Fibroblast of skin of abdomen (primary cell): Measurements from ENCODE around the gene RAF1.
A peak's percentile ranks its signal among the peaks of the same experiment; 100 is the strongest.
"Not testable (repeated sequence)": the region's sequence is repeated elsewhere in the genome, so short reads cannot be mapped to it uniquely, and the experiment has no call there.

Source experiments
- DNase-seq: peaks from one replicate; pipeline ENCODE4 v3.0.0-alpha.2; 2013

The RAF1 gene

DNA sequence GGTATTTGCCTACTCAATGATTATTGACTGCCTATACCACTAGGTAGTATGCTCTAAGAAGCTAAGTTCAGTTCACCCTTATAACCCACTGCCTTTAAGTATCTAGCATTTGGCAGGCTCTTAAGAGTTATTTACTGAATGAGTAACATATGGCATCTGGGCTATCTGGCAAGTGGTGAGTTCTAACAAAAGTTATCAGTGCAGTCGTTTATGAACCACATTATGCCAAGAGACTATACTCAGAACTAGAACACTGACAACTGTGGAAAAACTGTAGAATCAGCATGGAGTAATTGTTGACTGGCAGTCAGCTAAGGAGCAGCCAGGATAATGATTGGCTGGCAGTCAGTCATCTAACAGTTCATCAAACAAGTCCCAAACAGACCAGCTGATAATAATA lies 25.8 kb downstream of the RAF1 start:
- peak; percentile 45 for DNase-seq

DNA sequence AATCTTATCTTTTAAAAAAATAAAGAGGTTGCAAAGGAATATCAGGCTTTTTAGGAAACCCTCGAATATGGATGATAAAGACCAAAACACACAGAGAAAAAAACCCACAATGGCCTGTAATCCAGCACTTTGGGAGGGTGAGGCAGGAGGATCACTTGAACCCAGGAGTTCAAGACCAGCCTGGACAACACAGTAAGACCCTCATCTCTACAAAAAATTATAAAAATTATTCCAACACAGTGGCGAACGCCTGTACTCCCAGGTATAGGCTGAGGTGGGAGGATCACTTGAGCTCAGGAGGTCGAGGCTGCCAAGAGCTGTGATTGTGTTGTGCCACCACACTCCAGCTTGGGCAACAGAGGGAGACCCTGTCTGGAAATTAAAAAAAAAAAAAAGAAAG lies 30.8 kb downstream of the RAF1 start:
- no peak for DNase-seq

DNA sequence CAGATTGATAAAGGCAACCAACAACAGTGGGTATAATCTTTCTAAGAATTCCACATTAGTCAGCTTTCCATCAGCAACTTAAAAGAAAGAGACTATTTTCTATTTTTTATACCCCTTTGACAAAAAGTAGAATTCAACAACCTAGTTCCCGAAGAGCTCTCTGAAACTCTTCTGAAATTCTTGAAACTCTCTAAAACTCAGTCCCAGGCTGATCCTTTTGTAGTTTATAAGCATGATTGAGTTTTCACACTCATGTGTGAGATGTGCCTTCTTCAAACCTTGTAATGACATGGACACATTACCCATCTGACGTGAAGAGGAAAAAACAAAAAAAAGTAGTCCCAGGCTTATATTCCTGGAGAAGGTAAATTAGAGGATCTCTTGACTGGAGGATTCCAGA lies 31.4 kb downstream of the RAF1 start:
- DNase-seq: no peak

DNA sequence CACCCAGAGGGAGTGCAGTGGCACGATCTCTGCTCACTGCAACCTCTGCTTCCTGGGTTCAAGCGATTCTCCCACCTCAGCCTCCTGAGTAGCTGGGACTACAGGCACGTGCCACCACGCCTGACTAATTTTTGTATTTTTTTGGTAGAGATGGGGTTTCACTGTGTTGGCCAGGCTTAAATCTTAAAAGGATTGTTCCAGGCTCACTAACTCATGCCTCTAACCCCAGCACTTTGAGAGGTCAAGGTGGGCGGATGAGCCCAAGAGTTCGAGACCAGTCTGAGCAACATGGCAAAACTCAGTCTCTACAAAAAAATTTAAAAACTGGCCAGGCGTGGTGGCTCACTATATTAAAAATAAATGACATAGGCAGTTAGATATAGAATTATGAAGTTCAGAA lies 33.1 kb downstream of the RAF1 start:
- DNase-seq: not testable (repeated sequence)

DNA sequence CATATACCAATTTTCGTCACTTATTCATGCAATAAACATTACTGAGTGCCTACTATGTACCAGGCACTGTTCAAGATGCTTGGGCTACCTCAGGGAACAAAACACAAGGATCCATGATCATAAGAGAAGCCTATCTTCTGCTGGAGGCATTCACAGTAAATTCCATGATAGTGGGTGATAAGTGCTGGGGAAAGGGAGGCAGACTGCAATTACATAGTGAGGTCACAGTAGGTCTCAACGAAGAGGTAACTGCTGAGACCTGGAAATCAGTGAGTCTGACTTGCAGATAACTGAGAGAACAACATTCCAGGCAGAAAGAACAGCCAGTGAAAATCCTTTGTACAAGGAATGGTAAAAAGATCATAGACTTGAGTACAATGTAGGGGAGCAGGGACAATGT lies 33.6 kb downstream of the RAF1 start:
- no peak for DNase-seq

DNA sequence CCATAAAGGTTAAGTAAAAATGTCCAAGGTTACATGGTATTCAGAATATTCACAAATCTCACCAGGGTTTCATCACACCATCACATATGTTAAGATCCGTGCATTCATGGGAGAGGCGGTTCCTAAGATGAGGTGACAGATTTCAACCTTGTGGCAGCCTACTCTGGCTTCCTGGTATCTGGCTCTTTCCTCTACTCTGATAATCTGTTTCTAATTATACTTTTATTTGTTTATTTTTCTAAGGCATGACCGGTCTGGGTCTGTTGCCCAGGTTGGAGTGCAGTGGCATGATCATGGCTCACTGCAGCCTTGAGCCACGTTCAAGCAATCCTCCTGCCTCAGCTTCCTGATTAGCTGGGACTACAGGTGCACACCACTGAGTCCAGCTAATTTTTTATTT lies 34.4 kb downstream of the RAF1 start:
- DNase-seq: peak; percentile 61

DNA sequence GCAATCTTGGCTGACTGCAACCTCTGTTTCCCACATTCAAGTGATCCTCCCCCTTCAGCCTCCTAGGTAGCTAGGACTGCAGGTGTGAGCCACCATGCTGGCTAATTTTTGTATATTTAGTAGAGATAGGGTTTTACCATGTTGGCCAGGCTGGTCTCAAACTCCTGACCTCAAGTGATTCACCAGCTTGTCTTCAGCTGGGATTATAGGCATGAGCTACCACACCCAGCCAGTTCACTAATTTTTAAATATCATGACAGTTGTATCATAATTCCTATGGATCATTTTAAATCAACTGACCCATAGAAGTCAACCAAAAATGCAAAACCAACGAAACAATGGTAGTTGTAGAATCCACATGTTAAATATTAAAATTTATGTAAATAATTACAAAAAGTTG lies 35.1 kb downstream of the RAF1 start:
- no peak for DNase-seq

DNA sequence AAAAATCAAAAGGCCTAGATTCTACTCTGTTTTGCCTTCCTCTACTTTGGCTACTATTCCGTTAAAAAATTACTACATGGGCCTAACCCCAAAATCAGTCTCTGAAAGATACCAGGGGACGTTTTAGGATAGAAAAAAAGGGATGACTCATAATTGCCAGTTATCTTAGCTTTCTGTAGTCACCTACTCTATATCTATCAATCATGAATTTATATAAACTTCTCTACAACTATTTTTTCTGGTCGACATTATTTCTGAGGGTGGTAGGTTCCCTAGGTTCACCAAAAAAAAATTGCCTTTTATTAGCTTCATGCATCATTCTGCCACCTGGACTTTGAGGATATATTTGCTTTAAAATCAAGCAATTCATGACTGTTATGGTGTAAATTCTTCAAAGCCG lies 36.5 kb downstream of the RAF1 start:
- no peak for DNase-seq

DNA sequence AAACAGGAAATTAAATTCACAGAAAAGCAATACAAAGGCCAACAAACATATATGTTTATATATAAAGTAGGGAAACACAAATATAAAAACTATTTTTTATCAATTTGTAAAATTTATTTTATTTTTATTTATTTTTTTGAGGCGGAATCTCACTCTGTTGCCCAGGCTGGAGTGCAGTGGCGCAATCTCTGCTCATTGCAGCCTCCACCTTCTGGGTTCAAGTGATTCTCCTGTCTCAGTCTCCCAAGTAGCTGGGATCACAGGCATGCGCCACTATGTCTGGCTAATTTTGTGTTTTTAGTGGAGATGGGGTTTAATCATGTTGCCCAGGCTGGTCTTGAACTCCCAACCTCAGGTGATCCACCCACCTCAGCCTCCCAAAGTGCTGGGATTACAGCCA lies 39.0 kb downstream of the RAF1 start:
- not testable (repeated sequence) for DNase-seq

DNA sequence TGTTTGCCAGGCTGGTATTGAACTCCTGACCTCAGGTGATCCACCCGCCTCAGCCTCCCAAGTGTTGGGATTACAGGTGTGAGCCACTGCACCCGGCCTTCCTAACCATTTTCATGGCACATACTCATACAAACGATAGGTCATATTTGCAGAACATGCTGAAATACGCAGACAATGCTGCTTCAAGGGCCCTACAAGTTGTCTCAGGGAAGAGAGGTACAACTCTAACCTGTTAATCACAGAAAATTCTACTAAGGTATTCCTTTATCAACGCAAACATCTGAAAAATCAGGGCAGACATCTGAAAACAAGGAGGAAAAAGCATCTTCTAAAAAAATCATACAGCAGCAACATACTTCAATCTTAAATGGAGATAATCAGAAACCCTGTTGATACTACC lies 39.9 kb downstream of the RAF1 start:
- no peak for DNase-seq

DNA sequence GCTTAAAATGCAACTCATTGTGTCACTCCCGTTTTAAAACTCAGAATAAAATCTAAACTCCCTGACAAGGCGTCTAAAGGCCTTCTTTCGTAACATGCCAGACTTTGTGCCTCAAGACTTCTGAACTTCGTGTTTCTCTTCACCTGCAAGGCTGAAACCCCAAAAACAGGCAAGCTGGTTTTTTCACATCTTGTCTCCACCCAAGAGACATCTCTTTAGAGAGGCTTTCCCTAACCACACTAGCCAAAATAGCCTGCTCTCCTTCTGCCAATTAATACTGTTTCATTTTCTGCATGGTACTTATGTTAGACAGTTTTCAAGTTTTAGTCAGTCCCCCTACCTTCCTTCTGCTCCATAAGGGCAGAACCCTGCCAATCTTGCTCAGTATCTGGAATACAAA lies 41.6 kb downstream of the RAF1 start:
- no peak for DNase-seq

DNA sequence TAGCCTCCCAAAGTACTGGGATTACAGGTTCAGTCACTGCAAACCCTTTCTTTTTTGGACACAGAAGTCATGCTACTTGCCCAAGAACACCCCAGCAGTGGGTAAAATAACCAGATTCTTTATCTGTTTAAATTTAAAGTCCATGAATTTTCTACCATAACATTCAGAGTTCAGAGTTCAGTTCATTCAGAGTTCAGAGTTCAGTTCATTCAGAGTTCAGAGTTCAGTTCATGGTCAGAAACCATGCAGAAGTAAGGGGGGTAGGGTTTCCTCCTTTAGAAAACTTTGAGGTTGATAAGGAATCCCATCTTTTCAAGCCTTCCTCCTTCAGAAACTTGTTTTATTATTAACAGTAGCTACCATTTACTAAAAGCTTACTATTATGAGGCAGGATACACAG lies 43.2 kb downstream of the RAF1 start:
- no peak for DNase-seq

DNA sequence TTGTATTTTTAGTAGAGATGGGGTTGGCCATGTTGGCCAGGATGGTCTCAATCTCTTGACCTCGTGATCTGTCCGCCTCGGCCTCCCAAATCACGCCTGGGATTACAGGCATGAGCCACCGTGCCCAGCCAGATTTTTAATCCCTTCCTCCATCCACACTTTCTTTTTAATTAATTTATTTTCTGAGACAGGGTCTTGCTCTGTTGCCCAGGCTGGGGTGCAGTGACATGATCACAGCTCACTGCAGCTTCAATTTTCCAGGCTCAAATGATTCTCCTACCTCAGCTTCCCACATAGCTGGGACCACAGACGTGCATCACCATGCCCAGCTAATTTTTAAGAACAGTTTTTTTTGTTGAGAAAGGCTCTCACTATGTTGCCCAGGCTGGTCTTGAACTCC lies 43.6 kb downstream of the RAF1 start:
- no peak for DNase-seq

DNA sequence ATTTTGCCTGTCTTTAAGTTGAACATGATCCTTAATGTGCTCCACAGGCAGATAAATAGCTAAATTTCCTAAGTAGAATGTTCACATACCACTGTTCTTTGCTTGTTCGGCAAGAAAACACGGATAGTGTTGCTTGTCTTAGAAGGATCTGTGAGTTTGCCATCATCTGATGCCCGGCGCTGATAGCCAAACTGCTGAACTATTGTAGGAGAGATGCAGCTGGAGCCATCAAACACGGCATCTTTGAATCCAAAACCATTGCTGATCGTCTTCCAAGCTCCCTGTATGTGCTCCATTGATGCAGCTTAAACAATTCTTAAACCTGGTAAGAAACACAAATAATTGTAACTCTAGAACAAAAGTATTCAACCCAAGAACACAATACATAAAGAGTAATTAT lies 45.5 kb downstream of the RAF1 start:
- no peak for DNase-seq

DNA sequence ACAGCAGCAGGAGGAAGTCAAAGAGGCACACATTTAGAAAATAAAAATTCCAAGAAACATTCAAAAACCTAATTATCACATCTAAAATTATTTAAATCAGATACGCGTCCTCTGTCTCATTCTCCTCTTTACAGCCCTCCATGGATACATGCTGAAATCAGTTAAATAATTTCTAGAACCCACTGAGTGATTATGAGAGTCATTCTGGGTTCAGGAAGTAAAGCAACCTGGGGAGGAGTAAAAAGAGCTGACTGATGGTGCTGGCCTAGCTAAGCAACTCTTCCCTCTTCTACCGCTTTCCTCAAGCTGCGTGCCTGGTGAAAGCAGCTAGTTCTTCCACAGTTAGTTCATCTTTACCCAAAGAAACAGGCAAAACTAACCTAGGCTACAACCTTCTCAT lies 48.7 kb downstream of the RAF1 start:
- no peak for DNase-seq

DNA sequence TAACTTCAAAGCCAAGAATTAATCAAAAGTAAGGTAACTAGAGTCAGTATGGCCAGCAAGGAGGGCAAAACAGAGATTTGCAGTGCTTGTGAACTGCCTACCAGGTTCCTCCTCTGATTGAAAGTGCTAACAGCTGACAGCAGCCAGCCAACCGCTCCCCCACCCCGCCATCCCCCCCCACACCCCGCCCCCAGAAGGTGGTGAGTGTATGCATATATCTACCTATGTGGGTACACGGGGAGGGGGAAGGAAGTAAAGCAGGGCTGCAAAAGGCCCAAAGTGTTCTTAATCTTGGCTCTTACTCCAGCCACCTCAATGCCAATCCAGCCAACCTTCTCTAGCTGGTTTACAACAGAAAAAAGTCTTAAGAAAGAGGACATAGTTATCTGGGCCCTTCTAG lies 50.7 kb downstream of the RAF1 start:
- DNase-seq: no peak

DNA sequence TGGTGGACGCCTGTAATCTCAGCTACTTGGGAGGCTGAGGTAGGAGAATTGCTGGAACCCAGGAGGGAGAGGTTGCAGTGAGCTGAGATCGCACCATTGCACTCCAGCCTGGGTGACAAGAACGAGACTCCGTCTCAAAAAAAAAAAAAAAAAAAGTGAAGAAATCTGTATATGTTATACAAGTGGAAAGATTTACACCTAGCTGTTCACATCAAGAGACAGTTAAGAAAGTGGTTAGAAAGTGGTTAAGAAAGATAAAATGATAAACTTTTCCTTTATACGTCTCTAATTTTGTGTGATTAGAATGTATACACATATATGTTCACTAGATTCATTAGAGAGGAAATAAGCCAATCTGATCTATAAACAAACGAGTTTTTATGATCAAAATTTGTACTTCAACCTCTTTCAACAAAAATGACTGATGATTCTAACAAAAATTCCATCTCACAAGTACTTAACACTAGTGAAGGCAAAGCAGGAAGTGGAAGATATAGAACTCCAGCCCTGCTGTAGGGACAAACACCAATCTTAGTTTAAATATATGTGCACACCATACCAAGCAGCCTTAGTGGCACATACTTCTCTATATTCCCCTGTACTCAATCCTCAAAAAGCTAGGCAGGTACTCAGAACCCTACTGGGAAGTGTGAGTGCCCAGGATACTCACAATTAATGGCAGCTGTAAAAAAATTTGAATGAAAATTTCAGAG lies 51.2 kb downstream of the RAF1 start:
- DNase-seq: no peak

DNA sequence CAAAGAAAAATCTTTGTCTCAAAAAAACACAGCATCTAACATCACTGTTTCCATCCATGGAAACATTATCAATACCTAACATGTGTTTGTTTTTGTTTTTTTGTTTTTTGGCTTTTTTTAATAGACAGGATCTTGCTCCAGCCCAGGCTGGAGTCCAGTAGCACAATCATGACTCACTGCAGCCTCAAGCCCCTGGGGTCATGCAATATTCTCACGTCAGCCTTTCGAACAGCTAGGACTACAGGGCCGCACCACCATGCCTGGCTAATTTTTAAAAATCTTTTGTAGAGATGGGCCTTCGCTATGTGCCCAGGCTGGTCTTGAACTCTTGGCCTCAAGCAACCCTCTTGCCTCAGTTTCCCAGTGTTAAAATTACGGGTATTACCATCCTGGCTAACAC lies 52.8 kb downstream of the RAF1 start:
- DNase-seq: no peak

DNA sequence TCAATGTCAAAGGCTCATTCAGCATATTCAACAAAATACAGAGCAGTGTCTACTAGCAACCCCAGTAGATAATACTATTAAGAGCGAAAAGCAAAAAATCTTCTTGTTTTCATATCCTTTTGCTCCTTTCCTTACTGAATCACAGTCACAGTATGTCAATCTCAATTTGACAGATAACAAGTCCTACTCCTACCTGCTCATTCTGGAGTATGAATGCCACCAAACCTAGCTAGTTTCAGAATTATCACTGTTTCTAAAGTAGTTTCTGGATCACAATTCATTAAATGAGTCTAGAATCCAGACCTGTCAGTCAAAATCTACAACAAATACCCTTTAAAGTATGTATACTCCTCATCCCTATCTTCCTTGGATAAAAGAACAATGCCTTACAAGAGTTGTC lies 55.5 kb downstream of the RAF1 start:
- DNase-seq: no peak

DNA sequence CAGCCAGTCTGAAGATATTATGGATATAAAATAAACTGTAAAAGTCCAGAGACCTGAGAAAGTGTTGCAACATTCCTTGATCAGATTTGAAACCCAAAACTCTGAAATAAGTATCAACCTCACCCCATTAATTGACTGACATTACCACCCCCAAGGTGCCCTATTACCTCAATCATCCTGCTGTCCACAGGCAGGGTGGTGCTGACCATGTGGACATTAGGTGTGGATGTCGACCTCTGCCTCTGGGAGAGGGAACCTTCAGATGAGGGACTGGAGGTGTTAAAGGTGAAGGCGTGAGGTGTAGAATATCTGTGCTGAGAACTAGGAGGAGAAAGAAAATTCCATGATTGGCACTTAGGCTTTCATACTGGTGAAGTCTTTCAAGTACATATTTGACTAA lies 59.9 kb downstream of the RAF1 start:
- no peak for DNase-seq

DNA sequence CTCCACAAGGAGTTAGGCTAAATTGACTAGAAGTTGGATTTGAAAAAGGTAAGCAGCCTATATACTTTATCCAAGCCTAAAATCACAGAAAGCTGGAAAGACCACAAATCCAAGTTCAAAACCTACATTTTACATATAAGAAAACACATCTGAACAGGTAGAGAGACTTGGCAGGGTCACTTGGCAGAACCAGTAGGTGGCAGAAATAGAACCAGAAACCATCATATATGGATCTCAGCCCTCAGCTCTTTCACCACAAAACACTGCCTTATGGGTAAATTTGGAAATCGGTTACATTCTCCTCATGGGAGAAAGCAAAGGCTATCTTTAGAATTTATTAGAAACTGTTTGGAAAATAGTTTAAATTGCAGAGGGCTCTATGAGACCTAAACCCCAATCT lies 62.8 kb downstream of the RAF1 start:
- no peak for DNase-seq

DNA sequence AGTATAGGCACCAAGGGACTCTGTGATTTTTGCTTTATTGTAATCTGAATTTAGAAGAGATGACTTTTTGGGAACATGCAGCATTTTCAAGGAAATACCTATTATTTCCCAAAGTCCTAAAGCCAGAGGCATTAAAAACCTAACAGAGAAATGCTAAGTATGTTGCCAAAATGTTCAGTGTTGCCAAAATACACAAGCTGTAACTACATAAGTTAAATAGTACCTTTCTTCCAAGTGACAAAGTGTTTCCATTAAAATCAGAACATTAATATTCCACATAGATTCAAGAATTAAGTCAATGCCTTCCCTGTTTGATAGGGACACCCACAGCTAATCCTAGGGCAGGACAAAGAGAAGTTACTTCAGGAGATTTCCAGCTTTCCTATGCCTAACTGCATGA lies 65.0 kb downstream of the RAF1 start:
- DNase-seq: no peak

DNA sequence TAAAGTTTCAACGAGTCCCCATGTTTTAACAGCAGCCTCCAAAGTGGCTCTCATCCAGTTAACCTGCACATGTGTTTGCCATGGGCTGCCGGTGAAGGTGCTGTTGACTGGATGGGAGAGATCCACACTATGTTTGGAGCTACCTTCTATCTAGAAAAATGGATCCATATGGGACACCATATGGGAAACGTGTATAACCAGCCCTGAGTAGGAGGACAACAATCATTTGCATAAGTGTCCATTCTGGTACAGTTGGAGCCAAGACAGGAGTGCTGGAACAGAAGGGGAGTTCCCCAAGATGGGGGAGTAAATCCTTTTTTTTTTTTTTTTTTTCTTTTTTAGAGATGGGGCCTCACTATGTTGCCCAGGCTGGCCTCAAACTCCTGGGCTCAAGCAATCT lies 70.4 kb downstream of the RAF1 start:
- no peak for DNase-seq

DNA sequence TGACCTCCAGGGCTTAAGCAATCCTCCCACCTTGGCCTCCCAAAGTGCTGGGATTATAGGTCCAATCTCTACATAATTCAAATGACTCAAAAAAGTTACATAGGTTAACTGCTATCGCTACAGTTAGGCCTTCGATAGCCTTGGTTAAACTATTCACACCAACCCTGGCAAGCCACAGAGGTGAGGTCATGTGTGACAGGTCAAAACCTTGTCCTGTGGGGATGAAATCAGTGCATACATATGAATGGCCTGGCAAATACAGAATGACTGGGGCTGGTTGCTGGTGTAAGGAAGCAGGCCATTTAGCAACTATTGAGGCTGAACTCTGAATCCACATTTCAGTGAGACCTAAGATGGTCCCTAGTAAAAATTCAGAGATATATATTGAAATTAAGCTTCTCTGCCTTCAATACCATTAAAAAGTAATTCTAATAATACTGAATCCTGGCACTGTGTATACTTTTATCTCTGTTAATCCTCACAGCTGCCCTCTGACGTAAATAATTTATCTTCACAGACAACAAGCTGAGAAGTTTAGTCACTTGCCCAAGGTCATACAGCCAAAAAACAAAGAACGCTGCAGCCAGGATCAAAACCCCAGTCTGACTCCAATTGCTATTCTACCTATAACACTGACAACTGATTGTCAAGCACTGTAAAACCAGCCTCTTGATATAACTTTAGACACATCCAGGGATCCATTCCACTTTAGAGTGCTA lies 71.8 kb downstream of the RAF1 start:
- DNase-seq: no peak

DNA sequence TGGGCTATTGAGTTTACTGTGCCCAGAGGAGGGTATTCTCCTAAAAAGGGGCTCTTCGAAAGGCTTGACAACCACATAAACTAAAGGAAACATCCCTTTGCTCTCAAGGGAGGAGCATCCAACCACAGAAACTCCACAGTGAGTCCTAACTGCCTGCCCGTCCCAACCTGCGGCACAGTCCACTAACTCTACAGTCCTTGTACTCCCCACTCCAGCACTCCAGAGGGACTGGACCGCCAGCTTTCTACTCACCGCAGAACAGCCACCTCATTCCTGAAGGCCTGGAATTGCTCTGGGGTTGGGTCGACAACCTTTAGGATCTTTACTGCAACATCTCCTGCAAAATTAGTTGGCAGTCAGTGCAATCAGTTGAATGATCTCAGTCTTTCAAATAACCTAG lies 72.5 kb downstream of the RAF1 start:
- DNase-seq: no peak
